Sigmoid colon (tissue), 4 donors: ENCODE measurements around the gene LARGE1.

Experiments used
- EP300 ChIP-seq, 4 donors: sonication (generic); formaldehyde crosslinking; IDR thresholded peaks; one replicate each; pipeline ENCODE4 v1.6.1; 2017; ENCODE audit warnings: antibody characterized with exemption in 4 of 4
- POLR2A ChIP-seq, 2 donors: fragments of 450-650 bp; IDR thresholded peaks; one replicate each; pipeline ENCODE4 v1.6.1; 2016; ENCODE audit warnings: antibody characterized with exemption in 2 of 2, mild to moderate bottlenecking in 2 of 2, moderate library complexity in 2 of 2
- POLR2AphosphoS5 ChIP-seq, 4 donors: sonication (generic); formaldehyde crosslinking; IDR thresholded peaks; one replicate each; pipeline ENCODE4 v1.6.1; 2017; ENCODE audit warnings: antibody characterized with exemption in 4 of 4
- TF ChIP-seq, protein P1 (sequence below), 4 experiments: fragments of 450-650 bp in 3 of 4; fragments of 200-600 bp in 1 of 4; IDR thresholded peaks; one replicate each; pipeline ENCODE4 v1.5.1; 2016 to 2019; ENCODE audit warnings: antibody characterized with exemption in 4 of 4, mild to moderate bottlenecking in 3 of 4, moderate library complexity in 2 of 4

DNA sequence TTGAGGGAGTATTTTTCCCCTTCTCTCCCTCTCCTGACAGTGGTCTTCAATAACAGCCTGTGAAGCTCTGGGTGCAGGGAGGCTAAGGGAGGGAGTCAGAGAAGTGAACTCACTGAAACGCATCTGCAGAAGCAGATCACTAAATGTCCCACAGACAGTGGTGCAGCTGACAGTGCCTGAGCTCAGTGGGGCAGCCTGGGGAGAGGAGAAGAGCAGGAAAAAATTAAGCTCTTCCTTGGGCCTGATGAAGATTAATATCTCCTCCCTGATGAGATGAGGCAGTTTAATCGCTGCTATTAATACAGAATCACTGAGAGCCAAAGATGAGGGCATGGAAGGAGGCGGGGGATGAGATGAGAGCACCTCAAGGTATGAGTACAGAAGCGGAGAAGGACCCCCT lies 180.8 kb downstream of the LARGE1 start:
- TF ChIP-seq, protein P1, sequence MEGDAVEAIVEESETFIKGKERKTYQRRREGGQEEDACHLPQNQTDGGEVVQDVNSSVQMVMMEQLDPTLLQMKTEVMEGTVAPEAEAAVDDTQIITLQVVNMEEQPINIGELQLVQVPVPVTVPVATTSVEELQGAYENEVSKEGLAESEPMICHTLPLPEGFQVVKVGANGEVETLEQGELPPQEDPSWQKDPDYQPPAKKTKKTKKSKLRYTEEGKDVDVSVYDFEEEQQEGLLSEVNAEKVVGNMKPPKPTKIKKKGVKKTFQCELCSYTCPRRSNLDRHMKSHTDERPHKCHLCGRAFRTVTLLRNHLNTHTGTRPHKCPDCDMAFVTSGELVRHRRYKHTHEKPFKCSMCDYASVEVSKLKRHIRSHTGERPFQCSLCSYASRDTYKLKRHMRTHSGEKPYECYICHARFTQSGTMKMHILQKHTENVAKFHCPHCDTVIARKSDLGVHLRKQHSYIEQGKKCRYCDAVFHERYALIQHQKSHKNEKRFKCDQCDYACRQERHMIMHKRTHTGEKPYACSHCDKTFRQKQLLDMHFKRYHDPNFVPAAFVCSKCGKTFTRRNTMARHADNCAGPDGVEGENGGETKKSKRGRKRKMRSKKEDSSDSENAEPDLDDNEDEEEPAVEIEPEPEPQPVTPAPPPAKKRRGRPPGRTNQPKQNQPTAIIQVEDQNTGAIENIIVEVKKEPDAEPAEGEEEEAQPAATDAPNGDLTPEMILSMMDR (IDR thresholded peaks at IDR 0.05) = no peak
- TF ChIP-seq POLR2AphosphoS5 (IDR thresholded peaks at IDR 0.05) = no peak
- no peak for TF ChIP-seq POLR2A (IDR thresholded peaks at IDR 0.05)
- TF ChIP-seq EP300 (IDR thresholded peaks at IDR 0.05) = no peak
